Measurements from ENCODE around the gene LZTR1.

The LZTR1 gene

GRCh38 chr22:20976291-20976877, 5.7 kb upstream of the LZTR1 start:
- Histone ChIP-seq H3K27me3 (ENCODE audit: insufficient read depth, low read length) (no peaks in the 10 kb centered on the region), H2AFZ (ENCODE audit: low read depth, low read length) (no peak overlapping the region), H3K36me3 (ENCODE audit: insufficient read depth, low read length) (no peaks in the 10 kb centered on the region), H3K9me3 (ENCODE audit: low read length) (no peaks in the 10 kb centered on the region), H3K4me1 (ENCODE audit: insufficient read depth, low read length) (peaks cover 10% of the 10 kb centered on the region), H3K4me3 (ENCODE audit: low read length) (no peak overlapping the region)

- H3K9me3 ChIP-seq (ENCODE audit: low read length): no peaks in the 10 kb centered on the region
- H3K27me3 ChIP-seq (ENCODE audit: insufficient read depth, low read length): no peaks in the 10 kb centered on the region
- H3K4me1 ChIP-seq (ENCODE audit: insufficient read depth, low read length): peaks cover 6% of the 10 kb centered on the region
- H3K36me3 ChIP-seq (ENCODE audit: insufficient read depth, low read length): no peaks in the 10 kb centered on the region
- no peak overlapping the region for H2AFZ ChIP-seq (ENCODE audit: low read depth, low read length)
- H3K4me3 ChIP-seq (ENCODE audit: low read length): no peak overlapping the region
Observed at GRCh38 chr22:20977019-20977418, 5.1 kb upstream of the LZTR1 start.

DNA sequence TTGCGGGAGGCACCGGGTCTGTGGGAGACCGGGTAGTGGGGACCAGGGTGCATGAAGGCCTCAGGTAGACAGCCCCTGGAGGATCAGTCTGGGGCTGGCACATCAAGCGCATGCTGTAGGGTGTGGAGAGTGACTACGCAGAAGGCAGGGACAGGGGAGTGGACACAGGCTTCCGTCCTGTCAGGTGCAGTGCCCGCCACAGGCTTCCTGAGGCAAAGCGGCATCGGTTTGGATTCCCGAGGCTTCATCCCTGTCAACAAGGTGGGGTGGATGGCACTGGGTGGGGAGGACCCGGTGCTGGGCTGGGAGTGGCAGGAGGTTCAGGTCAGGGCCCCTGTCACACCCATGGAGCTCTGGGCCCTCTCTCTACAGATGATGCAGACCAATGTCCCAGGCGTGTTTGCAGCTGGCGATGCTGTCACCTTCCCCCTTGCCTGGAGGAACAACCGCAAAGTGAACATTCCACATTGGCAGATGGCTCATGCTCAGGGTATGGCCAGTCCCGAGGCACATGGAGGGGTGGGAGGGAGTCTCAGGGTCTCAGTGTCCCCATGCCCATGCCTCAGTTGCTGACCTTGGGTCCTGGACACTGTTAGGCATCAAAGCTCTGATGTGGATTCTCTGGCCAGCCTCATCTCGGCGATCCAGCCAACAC, 4.5 kb upstream of the LZTR1 start:
- Histone ChIP-seq H3K4me3 (ENCODE audit: low read length) (no peak overlapping the region), H3K9me3 (ENCODE audit: low read length) (no peaks in the 10 kb centered on the region), H3K27me3 (ENCODE audit: insufficient read depth, low read length) (no peaks in the 10 kb centered on the region), H3K4me1 (ENCODE audit: insufficient read depth, low read length) (peaks cover 6% of the 10 kb centered on the region), H3K36me3 (ENCODE audit: insufficient read depth, low read length) (no peaks in the 10 kb centered on the region), H2AFZ (ENCODE audit: low read depth, low read length) (no peak overlapping the region)

- no peak overlapping the region for H3K4me3 ChIP-seq (ENCODE audit: low read length)
- H3K36me3 ChIP-seq (ENCODE audit: insufficient read depth, low read length): no peaks in the 10 kb centered on the region
- H2AFZ ChIP-seq (ENCODE audit: low read depth, low read length): no peak overlapping the region
- H3K4me1 ChIP-seq (ENCODE audit: insufficient read depth, low read length): peaks cover 11% of the 10 kb centered on the region
- no peaks in the 10 kb centered on the region for H3K9me3 ChIP-seq (ENCODE audit: low read length)
- H3K27me3 ChIP-seq (ENCODE audit: insufficient read depth, low read length): no peaks in the 10 kb centered on the region
Observed at GRCh38 chr22:20978419-20978818, 3.7 kb upstream of the LZTR1 start.

GRCh38 chr22:20979243-20979809, 2.8 kb upstream of the LZTR1 start:
- H3K9me3 ChIP-seq (ENCODE audit: low read length): no peaks in the 10 kb centered on the region
- no peak overlapping the region for H2AFZ ChIP-seq (ENCODE audit: low read depth, low read length)
- no peak overlapping the region for H3K4me3 ChIP-seq (ENCODE audit: low read length)
- H3K36me3 ChIP-seq (ENCODE audit: insufficient read depth, low read length): peaks cover 5% of the 10 kb centered on the region
- H3K4me1 ChIP-seq (ENCODE audit: insufficient read depth, low read length): peaks cover 11% of the 10 kb centered on the region
- H3K27me3 ChIP-seq (ENCODE audit: insufficient read depth, low read length): no peaks in the 10 kb centered on the region

DNA sequence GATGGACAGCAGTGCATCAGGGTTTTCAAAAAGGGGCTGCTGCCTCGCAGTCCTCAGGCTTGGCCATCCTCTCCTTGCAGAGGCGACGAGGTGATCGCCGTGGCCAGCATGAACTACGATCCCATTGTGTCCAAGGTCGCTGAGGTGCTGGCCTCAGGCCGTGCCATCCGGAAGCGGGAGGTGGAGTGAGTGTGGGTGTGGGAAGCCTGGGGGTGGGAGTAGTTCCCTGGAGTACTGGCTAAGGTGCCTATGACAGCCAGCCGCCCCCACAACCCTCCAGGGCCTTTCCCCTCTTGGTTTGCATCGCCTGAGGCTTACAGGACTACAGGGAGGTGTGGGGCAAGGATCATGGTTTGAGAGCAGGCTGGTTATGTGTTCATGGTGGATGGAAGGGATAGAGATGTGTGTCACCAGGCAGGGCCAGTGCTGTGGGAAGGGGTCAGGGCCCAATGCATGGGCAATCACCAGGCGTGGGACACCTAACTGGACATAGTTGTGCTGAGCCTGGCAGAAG, 2.1 kb upstream of the LZTR1 start:
- H2AFZ ChIP-seq (ENCODE audit: low read depth, low read length): no peak overlapping the region
- peaks cover 6% of the 10 kb centered on the region for H3K36me3 ChIP-seq (ENCODE audit: insufficient read depth, low read length)
- H3K4me1 ChIP-seq (ENCODE audit: insufficient read depth, low read length): peaks cover 11% of the 10 kb centered on the region
- no peaks in the 10 kb centered on the region for H3K27me3 ChIP-seq (ENCODE audit: insufficient read depth, low read length)
- H3K4me3 ChIP-seq (ENCODE audit: low read length): no peak overlapping the region
- H3K9me3 ChIP-seq (ENCODE audit: low read length): no peaks in the 10 kb centered on the region

- Histone ChIP-seq H3K4me3 (ENCODE audit: low read length) (no peak overlapping the region), H3K27me3 (ENCODE audit: insufficient read depth, low read length) (no peaks in the 10 kb centered on the region), H3K4me1 (ENCODE audit: insufficient read depth, low read length) (peaks cover 11% of the 10 kb centered on the region), H3K36me3 (ENCODE audit: insufficient read depth, low read length) (peaks cover 9% of the 10 kb centered on the region), H3K9me3 (ENCODE audit: low read length) (no peaks in the 10 kb centered on the region), H2AFZ (ENCODE audit: low read depth, low read length) (no peak overlapping the region)
Observed at GRCh38 chr22:20980523-20980922, 1.6 kb upstream of the LZTR1 start.

DNA sequence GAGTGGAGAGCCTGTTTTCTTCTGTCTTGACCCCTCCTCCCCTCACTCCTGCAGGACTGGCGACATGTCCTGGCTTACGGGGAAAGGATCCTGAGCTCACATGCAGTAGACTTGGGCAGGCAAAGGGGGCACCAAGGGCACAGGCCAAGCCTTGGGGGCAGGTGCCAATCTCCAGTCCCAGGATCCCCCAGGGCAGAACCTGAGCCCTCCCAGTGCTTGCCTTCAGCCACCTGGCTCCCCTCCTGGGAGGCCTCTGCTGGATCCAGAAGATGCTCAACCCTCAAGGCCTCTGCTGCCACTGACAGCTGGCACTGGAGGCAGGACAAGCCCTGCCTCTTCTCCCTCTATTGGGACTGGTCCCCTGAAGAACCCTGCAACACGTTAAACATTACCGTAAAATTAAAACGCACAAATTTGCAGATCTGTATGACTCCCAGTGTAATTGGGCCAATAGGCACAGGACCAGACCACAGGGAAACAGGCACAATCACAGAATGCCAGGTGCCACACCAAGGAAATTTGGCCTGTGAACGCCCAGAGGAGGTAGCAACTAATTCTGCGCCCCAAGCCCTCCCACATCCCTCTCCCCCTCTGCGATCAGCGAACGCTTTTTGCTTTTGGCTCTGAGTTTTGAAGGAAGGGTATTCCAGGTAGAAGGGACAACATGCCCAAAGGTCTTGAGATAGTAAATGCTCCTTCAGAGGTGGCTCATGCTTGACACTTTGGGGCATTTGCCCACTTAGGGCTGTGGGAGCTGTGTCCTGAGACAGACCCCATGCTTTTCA, 967 bp upstream of the LZTR1 start:
- Histone ChIP-seq H3K27me3 (ENCODE audit: insufficient read depth, low read length) (no peaks in the 10 kb centered on the region), H2AFZ (ENCODE audit: low read depth, low read length) (peak overlapping the region; percentile 81), H3K36me3 (ENCODE audit: insufficient read depth, low read length) (peaks cover 14% of the 10 kb centered on the region), H3K9me3 (ENCODE audit: low read length) (no peaks in the 10 kb centered on the region), H3K4me3 (ENCODE audit: low read length) (peak overlapping the region; percentile 86), H3K4me1 (ENCODE audit: insufficient read depth, low read length) (peaks cover 11% of the 10 kb centered on the region)

GRCh38 chr22:20982563-20982882, 426 bp downstream of the LZTR1 start:
- H3K36me3 ChIP-seq (ENCODE audit: insufficient read depth, low read length): peaks cover 22% of the 10 kb centered on the region
- H2AFZ ChIP-seq (ENCODE audit: low read depth, low read length): peak overlapping the region; percentile 81
- H3K4me3 ChIP-seq (ENCODE audit: low read length): peak overlapping the region; percentile 86
- no peaks in the 10 kb centered on the region for H3K9me3 ChIP-seq (ENCODE audit: low read length)
- H3K27me3 ChIP-seq (ENCODE audit: insufficient read depth, low read length): no peaks in the 10 kb centered on the region
- H3K4me1 ChIP-seq (ENCODE audit: insufficient read depth, low read length): peaks cover 11% of the 10 kb centered on the region

- Histone ChIP-seq H3K4me1 (ENCODE audit: insufficient read depth, low read length) (peaks cover 11% of the 10 kb centered on the region), H3K36me3 (ENCODE audit: insufficient read depth, low read length) (peaks cover 23% of the 10 kb centered on the region), H3K4me3 (ENCODE audit: low read length) (peak overlapping the region; percentile 86), H3K9me3 (ENCODE audit: low read length) (no peaks in the 10 kb centered on the region), H3K27me3 (ENCODE audit: insufficient read depth, low read length) (no peaks in the 10 kb centered on the region), H2AFZ (ENCODE audit: low read depth, low read length) (no peak overlapping the region)
Observed at GRCh38 chr22:20983081-20983771, 1.1 kb downstream of the LZTR1 start.

DNA sequence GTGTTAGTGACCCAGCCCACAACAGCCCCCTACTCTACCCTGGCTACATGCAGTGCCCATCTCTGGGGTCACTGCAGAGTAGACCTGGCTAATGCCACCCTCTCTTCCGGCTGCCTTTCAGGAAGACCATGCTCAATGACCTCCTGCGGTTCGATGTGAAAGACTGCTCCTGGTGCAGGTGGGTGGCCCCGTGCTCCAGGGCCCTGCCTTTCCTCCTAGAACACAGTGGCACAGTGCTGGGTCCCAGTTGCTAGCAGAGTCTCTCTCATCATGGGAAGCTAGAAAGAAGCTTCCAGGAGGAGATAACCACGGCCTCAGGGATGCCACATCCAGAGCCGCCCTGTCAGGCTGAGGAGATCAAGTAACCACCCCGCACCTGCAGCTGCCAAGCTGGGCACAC, 3.6 kb downstream of the LZTR1 start:
- peaks cover 26% of the 10 kb centered on the region for H3K36me3 ChIP-seq (ENCODE audit: insufficient read depth, low read length)

DNA sequence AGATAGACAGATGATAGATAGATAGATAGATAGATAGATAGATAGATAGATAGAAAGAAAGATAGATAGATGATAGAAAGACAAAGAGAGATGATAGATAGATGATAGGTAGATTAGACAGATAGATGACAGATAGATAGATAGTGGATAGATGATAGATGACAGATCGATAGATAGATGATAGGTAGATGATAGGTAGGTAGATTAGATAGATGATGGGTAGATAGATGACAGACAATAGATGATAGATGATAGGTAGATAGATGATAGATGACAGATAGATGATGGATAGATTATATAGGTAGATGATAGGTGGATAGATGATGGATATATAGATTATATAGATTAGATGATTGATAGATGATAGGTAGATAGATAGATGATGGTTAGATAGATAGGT, 4.3 kb downstream of the LZTR1 start:
- Histone ChIP-seq H3K4me1 (ENCODE audit: insufficient read depth, low read length) (peaks cover 7% of the 10 kb centered on the region), H3K36me3 (ENCODE audit: insufficient read depth, low read length) (peaks cover 30% of the 10 kb centered on the region), H2AFZ (ENCODE audit: low read depth, low read length) (no peak overlapping the region), H3K9me3 (ENCODE audit: low read length) (no peaks in the 10 kb centered on the region), H3K27me3 (ENCODE audit: insufficient read depth, low read length) (no peaks in the 10 kb centered on the region), H3K4me3 (ENCODE audit: low read length) (no peak overlapping the region)

More for the DNA sequence above, 3.6 kb downstream of the LZTR1 start:
- H3K9me3 ChIP-seq (ENCODE audit: low read length): no peaks in the 10 kb centered on the region
- no peak overlapping the region for H2AFZ ChIP-seq (ENCODE audit: low read depth, low read length)
- peaks cover 11% of the 10 kb centered on the region for H3K4me1 ChIP-seq (ENCODE audit: insufficient read depth, low read length)
- no peak overlapping the region for H3K4me3 ChIP-seq (ENCODE audit: low read length)
- no peaks in the 10 kb centered on the region for H3K27me3 ChIP-seq (ENCODE audit: insufficient read depth, low read length)

GRCh38 chr22:20987375-20987774, 5.3 kb downstream of the LZTR1 start:
- H3K36me3 ChIP-seq (ENCODE audit: insufficient read depth, low read length): peaks cover 36% of the 10 kb centered on the region
- no peaks in the 10 kb centered on the region for H3K27me3 ChIP-seq (ENCODE audit: insufficient read depth, low read length)
- peaks cover 5% of the 10 kb centered on the region for H3K4me1 ChIP-seq (ENCODE audit: insufficient read depth, low read length)
- no peak overlapping the region for H2AFZ ChIP-seq (ENCODE audit: low read depth, low read length)
- H3K4me3 ChIP-seq (ENCODE audit: low read length): no peak overlapping the region
- H3K9me3 ChIP-seq (ENCODE audit: low read length): no peaks in the 10 kb centered on the region
